Spleen (tissue), 11 donors: Measurements from ENCODE around the gene KCTD14. TPM values are rescaled to one million over a fixed set of nuclear protein-coding genes. Genes with fewer than 3 reads are reported as not detected.
"Not testable (repeated sequence)": the region's sequence is repeated elsewhere in the genome, so short reads cannot be mapped to it uniquely, and the experiment has no call there.

Experiments used
- DNase-seq: peaks from one replicate; pipeline ENCODE4 v3.0.0-alpha.2; 2020
- H3K27ac ChIP-seq, 8 donors: fragments of 200-600 bp; sonication (generic) in 7 of 8; 1 replicate in 4 of 8; 2 replicates in 4 of 8; pipeline versions ENCODE4 v1.5.0 to v1.8.0; 2016 to 2021; ENCODE audit warnings: inconsistent platforms in 4 of 8, mild to moderate bottlenecking in 4 of 8, moderate library complexity in 1 of 8
- H3K27me3 ChIP-seq, 7 donors: fragments of 200-600 bp; sonication (generic) in 6 of 7; replicated peaks in 1 of 7; 1 replicate in 4 of 7; 2 replicates in 3 of 7; pipeline versions ENCODE4 v1.5.0 to v1.8.0; 2016 to 2021; ENCODE audit warnings: inconsistent platforms in 3 of 7, mild to moderate bottlenecking in 1 of 7
- H3K36me3 ChIP-seq, 6 donors: fragments of 200-600 bp; sonication (generic) in 5 of 6; 1 replicate in 4 of 6; 2 replicates in 2 of 6; pipeline versions ENCODE4 v1.5.0 to v1.8.0; 2016 to 2021; ENCODE audit warnings: inconsistent platforms in 2 of 6
- H3K4me1 ChIP-seq, 6 donors: fragments of 200-600 bp; sonication (generic) in 5 of 6; 1 replicate in 3 of 6; 2 replicates in 3 of 6; pipeline versions ENCODE4 v1.5.0 to v1.8.0; 2016 to 2021; ENCODE audit warnings: inconsistent platforms in 3 of 6
- H3K4me3 ChIP-seq, 8 donors: fragments of 200-600 bp; sonication (generic) in 7 of 8; 1 replicate in 4 of 8; 2 replicates in 4 of 8; pipeline versions ENCODE4 v1.5.0 to v1.8.0; 2016 to 2021; ENCODE audit warnings: inconsistent platforms in 4 of 8, mild to moderate bottlenecking in 4 of 8, moderate library complexity in 2 of 8
- H3K9me3 ChIP-seq, 8 donors: fragments of 200-600 bp; sonication (generic) in 7 of 8; 1 replicate in 4 of 8; 2 replicates in 4 of 8; pipeline versions ENCODE4 v1.5.0 to v1.8.0; 2016 to 2021; ENCODE audit warnings: inconsistent platforms in 4 of 8
- POLR2A ChIP-seq, 3 donors: fragments of 450-650 bp; IDR thresholded peaks; one replicate each; pipeline ENCODE4 v1.5.1; 2017; ENCODE audit warnings: antibody characterized with exemption in 3 of 3, mild to moderate bottlenecking in 1 of 3
- POLR2AphosphoS5 ChIP-seq, 3 donors: sonication (generic); formaldehyde crosslinking; IDR thresholded peaks; one replicate each; pipeline ENCODE4 v1.5.1; 2017; ENCODE audit warnings: antibody characterized with exemption in 3 of 3
- WGBS, 5 donors: extraction: QIAGEN DNeasy Blood & Tissue Kit in 3 of 5; methylation state at CpG; one replicate each; pipeline versions ENCODE4 v1.1.5 to v1.1.7; 2013 to 2018; 5-methylcytosine and 5-hydroxymethylcytosine counted together
- intact Hi-C: fragments of 100-400 bp; cut with DNase I; formaldehyde crosslinking; loops from one replicate; pipeline ENCODE4 v1.15.0; 2023; ENCODE audit warnings: low total_unique reads
- polyA plus RNA-seq, 3 donors: library from polyadenylated mRNA; stranded (reverse); fragments of 200-250 nt; gene quantifications; one replicate each; pipeline ENCODE4 v1.2.1, GENCODE V29; 2013
- total RNA-seq, 7 donors: library from RNA; depleted of rRNA in 3 of 7; stranded (reverse); fragments of >200 nt in 3 of 7; fragmentation: NEBNext Ultra II Directional in 4 of 7; extraction: Animal tissue kit (Norgen Biotek cat#: 25700) in 4 of 7; gene quantifications; one replicate each; pipeline versions ENCODE4 v1.1.0 to v1.2.1, GENCODE V29; 2016 to 2021
- TF ChIP-seq, protein P1 (sequence below), 11 experiments: fragments of 200-600 bp in 7 of 11; fragments of 450-650 bp in 4 of 11; sonication (generic) in 4 of 11; IDR thresholded peaks in 8 of 11; conservative IDR thresholded peaks in 3 of 11; 1 replicate in 7 of 11; 2 replicates in 4 of 11; pipeline versions ENCODE4 v1.4.0 to v1.8.0; 2016 to 2021; ENCODE audit warnings: antibody characterized with exemption in 11 of 11, inconsistent platforms in 4 of 11, mild to moderate bottlenecking in 1 of 11
- donor health status: healthy with polysubstance abuse.
- donor health status: DM: no; HTN: no; CAD: no; lungs with moderate emphysema.
- donor health status: DM: no; HTN: no; CAD: no.
- donor health status: Bipolar disorder and iron deficiency.
- donor health status: healthy.
- donor health status: DM: no; HTN: no; CAD: no.
- donor health status: DM: yes; HTN: yes; CAD: no.

Gene KCTD14
- total and polyA plus RNA-seq, 10 donors = 0.20 to 0.82 (median 0.51) TPM; not detected in 2

- Histone ChIP-seq H3K36me3 (peaks cover 0 to 25% (median 14%) of the 10 kb centered on the region in 6 donors), H3K4me1 (peaks cover 18 to 50% (median 33%) of the 10 kb centered on the region in 6 donors), H3K27ac (peak within 1 kb of the TSS; percentile 71 to 90 (median 87)), H3K4me3 (peak within 1 kb of the TSS; percentile 48 to 83 (median 60)), H3K27me3 (no peaks in the 10 kb centered on the region), H3K9me3 (no peaks in the 10 kb centered on the region)
- intact Hi-C loops = loop anchor here (5.0 to 10.0 kb wide), 2 partner anchors 172 to 580 kb away; partner anchors contain the start of genes AAMDC, NARS2 and RSF1
- WGBS, 5 donors = 0% methylated on average over 45 to 47 of the region's 47 CpGs
- peak; percentile 99 for DNase-seq
- TF ChIP-seq, protein P1, sequence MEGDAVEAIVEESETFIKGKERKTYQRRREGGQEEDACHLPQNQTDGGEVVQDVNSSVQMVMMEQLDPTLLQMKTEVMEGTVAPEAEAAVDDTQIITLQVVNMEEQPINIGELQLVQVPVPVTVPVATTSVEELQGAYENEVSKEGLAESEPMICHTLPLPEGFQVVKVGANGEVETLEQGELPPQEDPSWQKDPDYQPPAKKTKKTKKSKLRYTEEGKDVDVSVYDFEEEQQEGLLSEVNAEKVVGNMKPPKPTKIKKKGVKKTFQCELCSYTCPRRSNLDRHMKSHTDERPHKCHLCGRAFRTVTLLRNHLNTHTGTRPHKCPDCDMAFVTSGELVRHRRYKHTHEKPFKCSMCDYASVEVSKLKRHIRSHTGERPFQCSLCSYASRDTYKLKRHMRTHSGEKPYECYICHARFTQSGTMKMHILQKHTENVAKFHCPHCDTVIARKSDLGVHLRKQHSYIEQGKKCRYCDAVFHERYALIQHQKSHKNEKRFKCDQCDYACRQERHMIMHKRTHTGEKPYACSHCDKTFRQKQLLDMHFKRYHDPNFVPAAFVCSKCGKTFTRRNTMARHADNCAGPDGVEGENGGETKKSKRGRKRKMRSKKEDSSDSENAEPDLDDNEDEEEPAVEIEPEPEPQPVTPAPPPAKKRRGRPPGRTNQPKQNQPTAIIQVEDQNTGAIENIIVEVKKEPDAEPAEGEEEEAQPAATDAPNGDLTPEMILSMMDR (IDR thresholded peaks at IDR 0.05 in 8 of 11, conservative IDR thresholded peaks at IDR 0.05 in 3 of 11) = peak in 3 of 11 experiments; percentile 23 to 44 (median 23)
- TF ChIP-seq POLR2A (IDR thresholded peaks at IDR 0.05) (peak in 2 of 3 donors; percentile 16 to 60), POLR2AphosphoS5 (IDR thresholded peaks at IDR 0.05) (peak; percentile 94 to 97 (median 94))
These were observed 28.4 kb downstream of the KCTD14 start, which contains the start of gene INTS4 for GRCh38 chr11:77994434-77995362. TSS of gene INTS4 (minus strand) at chr11:77994668. CDS start at chr11:77994643, 25 bp downstream.

- peaks cover 18 to 47% (median 33%) of the 10 kb centered on the region in 6 donors for H3K4me1 ChIP-seq
- WGBS, 5 donors = 6 to 10% (median 9%) methylated on average over 11 of the region's 11 CpGs
- TF ChIP-seq POLR2A (IDR thresholded peaks at IDR 0.05) (no peak), POLR2AphosphoS5 (IDR thresholded peaks at IDR 0.05) (no peak)
- TF ChIP-seq, protein P1 (IDR thresholded peaks at IDR 0.05 in 8 of 11, conservative IDR thresholded peaks at IDR 0.05 in 3 of 11) = no peak
- DNase-seq = no peak
- no peaks in the 10 kb centered on the region for H3K27me3 ChIP-seq
- intact Hi-C loops = loop anchor here (10.0 kb wide), 1 partner anchor 581 kb away; the partner anchor contains the start of gene NARS2
- H3K4me3 ChIP-seq = peak overlapping the region; percentile 48 to 83 (median 60)
- peak overlapping the region in 7 of 8 donors; percentile 85 to 90 (median 88) for H3K27ac ChIP-seq
- no peaks in the 10 kb centered on the region for H3K9me3 ChIP-seq
- H3K36me3 ChIP-seq = peaks cover 0 to 33% (median 22%) of the 10 kb centered on the region in 6 donors
These were observed 29.2 kb downstream of the KCTD14 start for GRCh38 chr11:77993902-77994301.

- Histone ChIP-seq H3K4me3 (no peak overlapping the region), H3K27me3 (no peaks in the 10 kb centered on the region), H3K36me3 (peaks cover 0 to 63% (median 43%) of the 10 kb centered on the region in 6 donors), H3K4me1 (peaks cover 18 to 50% (median 33%) of the 10 kb centered on the region in 6 donors), H3K9me3 (peaks cover 0 to 7% (median 4%) of the 10 kb centered on the region in 8 donors), H3K27ac (no peak overlapping the region)
- TF ChIP-seq, protein P1 (IDR thresholded peaks at IDR 0.05 in 8 of 11, conservative IDR thresholded peaks at IDR 0.05 in 3 of 11) = no peak
- no peak for TF ChIP-seq POLR2AphosphoS5 (IDR thresholded peaks at IDR 0.05)
- DNase-seq = no peak
- intact Hi-C loops = loop anchor here (10.0 kb wide), 1 partner anchor 584 kb away; the partner anchor contains the start of gene NARS2
- WGBS, 5 donors = 87 to 95% (median 93%) methylated on average over 5 of the region's 5 CpGs
These were observed 32.1 kb downstream of the KCTD14 start for GRCh38 chr11:77990981-77991380.

DNA sequence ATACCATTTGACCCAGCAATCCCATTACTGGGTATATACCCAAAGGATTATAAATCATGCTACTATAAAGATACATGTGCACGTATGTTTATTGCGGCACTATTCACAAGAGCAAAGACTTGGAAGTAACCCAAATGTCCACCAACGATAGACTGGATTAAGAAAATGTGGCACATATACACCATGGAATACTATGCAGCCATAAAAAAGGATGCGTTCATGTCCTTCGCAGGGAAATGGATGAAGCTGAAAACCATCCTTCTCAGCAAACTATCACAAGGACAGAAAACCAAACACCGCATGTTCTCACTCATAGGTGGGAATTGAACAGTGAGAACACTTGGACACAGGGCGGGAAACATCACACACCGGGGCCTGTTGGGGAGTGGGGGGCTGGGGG, 36.6 kb downstream of the KCTD14 start:
- intact Hi-C loops, H3K4me3 ChIP-seq, H3K9me3 ChIP-seq, DNase-seq, H3K27me3 ChIP-seq, H3K27ac ChIP-seq: not testable (repeated sequence)
- WGBS, 5 donors = 94 to 100% (median 98%) methylated on average over 8 of the region's 8 CpGs
- peaks cover 0 to 12% (median 1%) of the 10 kb centered on the region in 6 donors for H3K4me1 ChIP-seq
- H3K36me3 ChIP-seq = peaks cover 0 to 100% (median 54%) of the 10 kb centered on the region in 6 donors
